C4-2B (cell line): Measurements from ENCODE around the gene NARF.

ENCODE experiments used
- ZFX ChIP-seq: fragments of 450-650 bp; IDR thresholded peaks from 2 replicates; pipeline ENCODE4 v1.6.1; 2017
- TF ChIP-seq, protein P1 (sequence below): fragments of 450-650 bp; conservative IDR thresholded peaks from 2 replicates; pipeline ENCODE4 v1.5.1; 2017; ENCODE audit warnings: mild to moderate bottlenecking

- TF ChIP-seq, protein P1, sequence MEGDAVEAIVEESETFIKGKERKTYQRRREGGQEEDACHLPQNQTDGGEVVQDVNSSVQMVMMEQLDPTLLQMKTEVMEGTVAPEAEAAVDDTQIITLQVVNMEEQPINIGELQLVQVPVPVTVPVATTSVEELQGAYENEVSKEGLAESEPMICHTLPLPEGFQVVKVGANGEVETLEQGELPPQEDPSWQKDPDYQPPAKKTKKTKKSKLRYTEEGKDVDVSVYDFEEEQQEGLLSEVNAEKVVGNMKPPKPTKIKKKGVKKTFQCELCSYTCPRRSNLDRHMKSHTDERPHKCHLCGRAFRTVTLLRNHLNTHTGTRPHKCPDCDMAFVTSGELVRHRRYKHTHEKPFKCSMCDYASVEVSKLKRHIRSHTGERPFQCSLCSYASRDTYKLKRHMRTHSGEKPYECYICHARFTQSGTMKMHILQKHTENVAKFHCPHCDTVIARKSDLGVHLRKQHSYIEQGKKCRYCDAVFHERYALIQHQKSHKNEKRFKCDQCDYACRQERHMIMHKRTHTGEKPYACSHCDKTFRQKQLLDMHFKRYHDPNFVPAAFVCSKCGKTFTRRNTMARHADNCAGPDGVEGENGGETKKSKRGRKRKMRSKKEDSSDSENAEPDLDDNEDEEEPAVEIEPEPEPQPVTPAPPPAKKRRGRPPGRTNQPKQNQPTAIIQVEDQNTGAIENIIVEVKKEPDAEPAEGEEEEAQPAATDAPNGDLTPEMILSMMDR = peak; percentile 84
- TF ChIP-seq ZFX = no peak
Measured at GRCh38 chr17:82528484-82529265, 70.1 kb downstream of the NARF start.
